K562 (cell line): ENCODE data around the gene FBP1. TPM values are rescaled to one million over a fixed set of nuclear protein-coding genes. Genes with fewer than 3 reads are reported as not detected.

Source experiments
- MNT ChIP-seq, 2 experiments: fragments of 450-650 bp; conservative IDR thresholded peaks; 2 replicates each; pipeline ENCODE4 v1.6.1; 2017; ENCODE audit warnings: mild to moderate bottlenecking in 2 of 2, moderate library complexity in 2 of 2
- NRF1 ChIP-seq, 2 experiments: fragments of 450-650 bp; IDR thresholded peaks in 1 of 2; conservative IDR thresholded peaks in 1 of 2; 2 replicates each; pipeline ENCODE4 v1.6.1; 2014; ENCODE audit warnings: mild to moderate bottlenecking in 2 of 2
- RREB1 ChIP-seq: fragments of 250-450 bp; sonication (Bioruptor Pico); IDR thresholded peaks from 2 replicates; pipeline ENCODE4 v1.4.0; 2020
- TGIF2 ChIP-seq: sonication (generic); formaldehyde crosslinking; IDR thresholded peaks from 2 replicates; pipeline ENCODE4 v1.8.1; 2022; ENCODE audit warnings: mild to moderate bottlenecking, missing genetic modification reagents, moderate library complexity
- ZNF561 ChIP-seq: fragments of 450-650 bp; formaldehyde crosslinking; conservative IDR thresholded peaks from 2 replicates; pipeline ENCODE4 v1.4.0; 2020; ENCODE audit warnings: mild to moderate bottlenecking, moderate library complexity
- polyA plus RNA-seq, 8 experiments: library from polyadenylated mRNA; depleted of rRNA in 4 of 8; stranded (reverse) in 5 of 8; unstranded in 3 of 8; fragments of >200 nt; fragmentation: Nextera tagmentation in 2 of 8; fragmentation: Illumina TruSeq in 1 of 8; extraction: Ambion mirVana in 2 of 8; extraction: Trizol in 1 of 8; gene quantifications; 2 replicates each; pipeline versions ENCODE4 v1.2.1 to v1.2.3, GENCODE V29; 2011 to 2014; ENCODE audit warnings: inconsistent platforms in 1 of 8, missing spikeins in 1 of 8
- total RNA-seq, 7 experiments: library from RNA; depleted of rRNA in 6 of 7; stranded (reverse); fragments of >200 nt in 6 of 7; fragmentation: Illumina TruSeq in 2 of 7; extraction: Trizol in 2 of 7; gene quantifications; 2 replicates each; pipeline versions ENCODE4 v1.2.1 to v1.2.3, GENCODE V29; 2011 to 2021; ENCODE audit warnings: low replicate concordance in 1 of 7

The FBP1 gene
- total and polyA plus RNA-seq, 9 of the 15 experiments (the other 6 are each of a cell fraction or from before 2014, with no cell fraction given) = 0.24 TPM; not detected in 8

DNA sequence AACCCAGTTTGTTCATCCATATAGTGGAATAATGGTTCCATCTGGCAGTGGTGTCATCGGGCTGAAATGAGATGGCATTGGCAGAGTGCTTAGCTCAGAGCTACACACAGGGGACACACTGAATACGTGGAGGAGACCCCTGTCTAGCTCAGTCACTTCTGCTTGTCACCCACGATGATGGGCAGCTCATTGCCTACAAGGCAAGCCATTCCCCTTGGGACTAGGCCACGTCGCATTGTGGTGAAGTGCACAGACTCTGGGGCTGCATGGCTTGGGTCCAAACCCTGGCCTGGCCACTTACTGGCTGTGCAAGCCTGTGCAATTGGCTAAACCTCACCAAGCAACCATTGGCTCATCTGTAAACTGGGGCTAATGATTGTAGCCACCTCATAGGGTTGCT lies 3.2 kb upstream of the FBP1 start (continued):
- TF ChIP-seq RREB1 (CRISPR knock-in tag) (no peak), ZNF561 (CRISPR knock-in tag) (no peak), TGIF2 (no peak), MNT (conservative IDR thresholded peaks at IDR 0.05) (no peak), NRF1 (conservative IDR thresholded peaks at IDR 0.05 in 1 of 2, IDR thresholded peaks at IDR 0.05 in 1 of 2) (no peak)
